Tracheal epithelial cell (primary cell): ENCODE data around the gene CACNA2D4. TPM values are rescaled to one million over a fixed set of nuclear protein-coding genes. Genes with fewer than 3 reads are reported as not detected.

Experiments used
- total RNA-seq: library from RNA; depleted of rRNA; stranded (reverse); fragments of >200 nt; gene quantifications from 2 replicates; pipeline ENCODE4 v1.2.1, GENCODE V29; 2014

CACNA2D4 gene
- not detected in 2 replicates for total RNA-seq

GRCh38 chr12:1918081-1918883, at the start of gene CACNA2D4:
CACNA2D4 (minus strand) TSS chr12:1918652; CDS start chr12:1918473, 179 bp downstream.

GRCh38 chr12:1820191-1820895, 98.1 kb downstream of the CACNA2D4 start, which contains the start of gene LRTM2:
LRTM2 (plus strand) TSS chr12:1820565; CDS start chr12:1828149, 7,584 bp downstream.

Other genes starting within 250 kb of the CACNA2D4 start
- gene ADIPOR2, start 227.6 kb downstream of the CACNA2D4 start, total RNA-seq = 29.2 and 39.4 TPM in 2 replicates
- not detected in 2 replicates for gene LRTM2, start 98.1 kb downstream of the CACNA2D4 start, total RNA-seq
- 4.7 and 5.1 TPM in 2 replicates for gene DCP1B, start 85.8 kb upstream of the CACNA2D4 start, total RNA-seq
- 0.24 TPM in 1 of 2 replicates, not detected in the other for gene CACNA1C, start 134.3 kb upstream of the CACNA2D4 start, total RNA-seq